ENCODE measurements around the gene VPS37C.
A peak's percentile ranks its signal among the peaks of the same experiment; 100 is the strongest.

Gene VPS37C

GRCh38 chr11:61155312-61155711, 5.9 kb downstream of the VPS37C start:
- no peak for DNase-seq (ENCODE audit: low spot score)
- FAIRE-seq: no peak

DNA sequence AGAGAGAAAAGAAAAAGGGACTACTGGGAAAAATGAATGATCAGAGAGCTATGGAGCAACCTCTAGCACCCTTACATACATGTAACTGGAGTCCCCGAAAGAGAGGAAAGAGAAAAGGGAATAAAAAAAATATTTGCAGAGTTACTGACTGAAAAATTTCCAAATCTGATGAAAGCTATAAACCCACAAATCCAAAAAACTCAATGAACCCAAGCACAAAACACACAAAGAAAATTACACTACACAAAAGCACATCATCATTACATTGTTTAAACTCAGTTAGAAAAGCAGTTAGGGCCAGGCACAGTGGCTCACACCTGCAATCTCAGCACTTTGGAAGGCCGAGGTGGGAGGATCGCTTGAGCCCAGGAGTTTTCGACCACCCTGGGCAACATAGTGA, 6.7 kb downstream of the VPS37C start:
- FAIRE-seq: no peak

GRCh38 chr11:61153593-61154095, 7.6 kb downstream of the VPS37C start:
- no peak for FAIRE-seq
- no peak for DNase-seq (ENCODE audit: low spot score)

More for the DNA sequence above, 6.7 kb downstream of the VPS37C start:
- DNase-seq (ENCODE audit: low spot score): no peak

- DNase-seq (ENCODE audit: low spot score): peak; percentile 52
These were observed 8.2 kb downstream of the VPS37C start for GRCh38 chr11:61152816-61153592.

GRCh38 chr11:61151545-61152252, 9.5 kb downstream of the VPS37C start:
- no peak for FAIRE-seq
- no peak for DNase-seq (ENCODE audit: low spot score)

More at GRCh38 chr11:61152816-61153592, 8.2 kb downstream of the VPS37C start:
- FAIRE-seq: no peak

- no peak for DNase-seq (ENCODE audit: low spot score)
- FAIRE-seq: no peak
These were observed 10.3 kb downstream of the VPS37C start for GRCh38 chr11:61150706-61151544.

- DNase-seq (ENCODE audit: low spot score) (no peak), FAIRE-seq (no peak)
These were observed 11.3 kb downstream of the VPS37C start for GRCh38 chr11:61149624-61150615.

DNA sequence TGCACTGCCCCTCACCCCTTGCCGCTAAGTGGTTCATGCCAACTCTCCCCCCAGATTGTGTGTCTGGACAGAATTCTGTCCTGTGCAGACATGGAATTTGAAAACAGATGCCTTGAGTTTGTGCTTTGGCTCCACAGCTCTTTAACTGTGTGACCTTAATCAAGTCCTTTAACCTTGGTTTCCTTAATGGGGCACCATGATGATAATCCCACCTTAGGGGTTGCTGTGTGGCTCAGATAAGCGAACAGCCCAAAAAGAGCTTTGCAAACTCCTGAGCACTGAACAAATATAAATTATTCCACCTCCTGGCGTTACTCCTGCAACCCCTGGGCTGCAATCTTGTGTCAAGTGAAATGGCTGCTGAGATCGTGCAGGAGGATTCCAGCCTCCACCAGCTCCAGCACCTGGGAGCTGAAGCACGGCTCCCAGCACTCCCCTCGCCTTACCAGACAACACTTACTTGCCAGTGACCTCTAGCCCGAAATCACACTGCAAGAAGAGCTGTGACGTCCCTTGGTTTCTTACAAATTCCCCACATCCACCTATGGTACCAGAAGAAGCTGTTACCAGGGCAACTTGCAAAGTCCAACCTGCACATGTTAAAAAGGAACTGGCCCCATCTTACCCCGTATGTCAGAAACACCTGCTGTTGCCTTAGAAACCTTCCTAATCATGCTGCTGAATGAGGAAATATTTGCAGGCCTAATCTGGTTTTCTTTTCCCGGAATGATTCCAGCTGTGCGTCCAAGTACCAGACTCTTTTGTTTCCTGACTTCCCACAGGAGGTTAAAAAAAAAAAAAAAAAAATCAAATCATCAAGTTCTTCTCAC, 13.2 kb downstream of the VPS37C start:
- no peak for FAIRE-seq
- DNase-seq (ENCODE audit: low spot score): no peak

GRCh38 chr11:61147271-61147670, 14.0 kb downstream of the VPS37C start:
- DNase-seq (ENCODE audit: low spot score) (no peak), FAIRE-seq (no peak)

- DNase-seq (ENCODE audit: low spot score) (no peak), FAIRE-seq (no peak)
These were observed 14.8 kb downstream of the VPS37C start for GRCh38 chr11:61146416-61146815.

DNA sequence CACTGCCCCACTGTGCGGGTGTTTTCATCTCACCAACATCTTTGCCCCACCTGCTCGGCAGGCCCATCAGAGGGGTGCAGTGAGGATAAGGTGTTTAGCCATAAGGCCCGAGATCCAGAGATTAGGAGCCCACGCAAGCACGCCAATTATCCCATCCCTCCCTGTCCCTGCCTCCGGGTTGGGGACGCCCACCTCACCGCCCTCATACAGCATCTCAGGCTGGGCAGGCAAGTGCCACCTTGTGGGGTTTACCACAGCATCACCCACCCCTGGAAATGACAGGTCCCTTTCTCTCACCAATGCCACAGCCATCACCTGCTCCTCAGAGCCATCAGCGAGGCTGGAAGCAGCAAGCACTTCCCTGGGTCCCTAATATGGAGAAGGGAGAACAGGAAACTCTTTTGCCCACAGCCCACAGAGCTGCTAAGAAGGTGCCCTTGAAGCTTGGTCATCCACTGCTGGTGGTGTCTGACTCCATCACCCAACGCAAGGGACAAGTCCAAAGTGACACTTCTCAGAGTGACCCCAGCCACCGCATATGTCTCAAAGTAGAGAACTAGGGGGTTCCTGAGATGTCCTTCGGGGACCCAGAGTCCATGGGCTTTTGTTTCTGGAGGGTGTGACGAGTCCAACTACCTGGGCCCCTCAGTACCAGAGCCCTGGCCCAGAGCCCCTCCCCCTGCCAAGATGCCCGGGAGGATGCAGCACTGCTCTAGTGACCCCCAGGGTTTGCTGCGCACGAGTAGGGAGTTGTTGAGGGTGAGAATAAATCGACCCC, 15.8 kb downstream of the VPS37C start:
- FAIRE-seq (no peak), DNase-seq (ENCODE audit: low spot score) (no peak)

DNA sequence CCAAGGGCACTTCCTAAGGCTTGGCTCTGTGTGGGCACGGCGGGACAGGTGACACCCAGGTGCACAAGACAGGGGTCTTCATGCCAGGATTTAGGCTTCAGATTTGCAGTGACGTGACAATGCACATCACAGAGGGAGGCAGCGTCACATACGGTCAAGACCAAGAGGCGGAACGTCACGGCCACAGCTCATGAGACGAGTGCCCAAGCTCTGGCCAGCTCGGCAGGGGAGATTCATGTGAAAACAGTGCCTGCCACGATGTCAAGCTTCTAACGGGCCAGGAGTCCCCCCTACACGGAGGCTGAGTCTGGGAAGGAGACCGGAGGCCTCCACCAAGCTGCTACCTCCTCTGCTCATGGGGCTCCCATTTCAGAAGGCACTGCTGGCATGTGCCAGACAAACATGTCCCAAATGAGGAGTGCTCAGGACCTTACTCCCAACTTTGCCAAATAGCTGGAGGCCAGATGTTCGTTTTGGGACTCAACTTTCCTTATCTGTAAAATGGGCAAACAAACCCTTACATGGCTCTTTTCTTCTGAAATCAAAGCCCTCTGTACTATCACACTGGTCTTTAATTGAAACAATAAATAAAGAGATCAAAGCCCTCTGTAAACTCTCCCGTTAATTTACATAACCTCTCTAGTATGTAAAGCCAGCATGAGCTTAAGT, 16.6 kb downstream of the VPS37C start:
- no peak for DNase-seq (ENCODE audit: low spot score)
- FAIRE-seq: no peak

- FAIRE-seq: no peak
- no peak for DNase-seq (ENCODE audit: low spot score)
These were observed 18.8 kb downstream of the VPS37C start for GRCh38 chr11:61142424-61142823.

DNA sequence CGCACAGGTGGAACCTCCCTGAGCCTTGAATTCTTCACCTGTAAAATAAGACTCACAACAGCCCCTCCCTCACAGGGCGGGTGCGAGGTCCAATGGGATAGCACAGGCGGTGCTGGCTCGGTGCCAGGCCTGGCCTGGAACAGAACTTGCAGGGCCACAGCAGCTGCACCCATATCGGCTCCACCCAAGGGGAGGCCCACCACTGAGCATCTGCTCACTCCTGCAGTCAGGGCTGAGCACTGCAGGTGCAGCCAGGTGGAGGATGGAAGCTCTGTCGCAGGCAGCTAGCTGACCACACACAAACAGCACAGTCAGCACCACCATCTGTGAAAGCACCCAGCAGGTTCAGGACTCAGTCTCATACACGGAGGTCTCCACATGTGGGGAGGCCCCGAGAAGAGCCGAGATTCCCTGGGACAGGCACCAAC, 19.6 kb downstream of the VPS37C start:
- FAIRE-seq (no peak), DNase-seq (ENCODE audit: low spot score) (no peak)

DNA sequence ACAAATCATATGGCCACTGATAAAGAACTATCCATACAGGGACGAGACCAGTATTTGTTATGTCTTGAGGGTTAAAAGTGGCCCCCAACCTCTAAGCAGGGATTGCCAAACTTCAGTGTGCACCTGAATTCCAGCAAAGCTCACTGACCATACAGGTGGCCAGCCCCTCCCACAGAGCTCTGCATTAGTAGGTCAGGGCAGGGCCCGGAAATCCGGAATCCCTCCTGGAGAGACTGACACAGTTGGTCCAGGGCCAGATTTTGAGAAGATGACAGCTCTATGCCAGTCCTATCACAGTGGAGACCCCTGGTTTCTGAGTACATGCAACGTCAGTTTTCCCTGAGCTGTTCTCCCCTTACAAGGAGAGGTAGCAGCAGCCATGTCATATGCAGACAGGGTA, 20.8 kb downstream of the VPS37C start:
- DNase-seq (ENCODE audit: low spot score) (no peak), FAIRE-seq (no peak)

GRCh38 chr11:61139387-61139786, 21.8 kb downstream of the VPS37C start:
- DNase-seq (ENCODE audit: low spot score) (no peak), FAIRE-seq (no peak)

DNA sequence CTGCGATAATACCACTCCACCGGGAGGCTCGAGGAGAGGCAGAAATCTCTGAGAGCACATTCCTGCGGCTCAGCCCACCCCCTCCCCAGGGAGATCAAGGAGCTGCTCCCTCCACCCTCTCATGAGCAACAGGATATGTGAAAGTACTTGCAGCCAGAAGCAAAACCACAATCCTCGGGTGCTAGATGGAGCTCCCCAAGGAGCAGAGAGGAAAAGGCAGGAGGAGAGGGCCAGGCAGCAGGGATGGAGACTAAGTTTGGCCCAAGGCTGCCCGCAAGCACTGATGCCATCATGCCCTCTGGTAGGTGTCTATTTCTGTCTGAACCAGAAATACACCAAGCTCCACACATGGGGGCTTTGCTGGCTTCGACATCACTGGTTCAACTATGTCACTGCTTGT, 22.3 kb downstream of the VPS37C start:
- FAIRE-seq: no peak
- DNase-seq (ENCODE audit: low spot score): peak; percentile 72

DNA sequence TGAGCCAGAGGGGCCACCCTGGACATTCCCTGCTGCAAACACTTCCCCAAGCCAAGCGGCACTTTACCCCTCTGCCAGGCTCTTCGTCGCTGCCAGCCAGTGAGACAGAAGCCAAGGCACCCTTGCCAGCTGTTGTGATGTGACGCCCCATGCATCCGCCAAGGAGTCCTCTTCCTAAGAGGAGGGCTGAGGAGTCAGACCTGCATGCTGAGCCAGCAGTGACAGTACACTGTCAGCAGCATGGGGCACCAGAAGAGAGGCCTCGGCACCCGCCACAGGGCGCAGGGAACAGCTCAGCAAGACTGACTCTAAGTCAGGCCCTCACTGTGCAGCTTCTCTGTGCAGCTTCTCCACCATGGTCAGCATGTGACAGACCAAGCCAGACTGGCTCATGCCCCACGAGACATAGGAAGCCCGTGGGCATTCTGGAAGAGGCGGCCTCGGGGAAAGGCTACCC, 26.4 kb downstream of the VPS37C start:
- DNase-seq (ENCODE audit: low spot score): no peak
- FAIRE-seq: no peak

Data from urothelium cell line (cell line).